OCI-LY7 (cell line): ENCODE measurements around the gene ZBTB5. TPM values are rescaled to one million over a fixed set of nuclear protein-coding genes. Genes with fewer than 3 reads are reported as not detected.

Source experiments
- BruUV-seq: library from RNA; stranded (reverse); fragments of 400-500 nt; replicated peaks from 2 replicates; lab custom pipeline; 2021; lab: Mats Ljungman, UMichigan
- CTCF ChIA-PET: fragments of 300-600 bp; sonication (Branson Sonifier 250); formaldehyde crosslinking; loops from one replicate; lab custom pipeline; 2022; ENCODE audit warnings: antibody characterized with exemption; ENCODE audit not compliant: unreplicated experiment; lab: Charles Lee
- POLR2A ChIA-PET: fragments of 300-600 bp; sonication (Branson Sonifier 250); formaldehyde crosslinking; loops from one replicate; lab custom pipeline; 2022; ENCODE audit warnings: antibody characterized with exemption; lab: Charles Lee
- DNase-seq: peaks from one replicate; pipeline ENCODE4 v3.0.0-alpha.2; 2015; ENCODE audit warnings: low spot score
- H2AFZ ChIP-seq: fragments of 200-600 bp; sonication (generic), shearing (Covaris generic); 2 replicates; pipeline ENCODE4 v1.6.1; 2014; ENCODE audit warnings: mild to moderate bottlenecking, antibody characterized with exemption, low read length, moderate library complexity
- H3K27ac ChIP-seq: fragments of 200-600 bp; sonication (generic); 2 replicates; pipeline ENCODE4 v1.5.1; 2014; ENCODE audit warnings: mixed run types, low read depth, mild to moderate bottlenecking, moderate library complexity, low read length, inconsistent platforms; ENCODE audit not compliant: poor library complexity, severe bottlenecking
- H3K36me3 ChIP-seq: fragments of 200-600 bp; sonication (generic); 2 replicates; pipeline ENCODE4 v1.6.1; 2014; ENCODE audit warnings: mild to moderate bottlenecking, antibody characterized with exemption, low read length, moderate library complexity, mixed read lengths; ENCODE audit not compliant: insufficient read depth
- H3K4me1 ChIP-seq: fragments of 200-600 bp; sonication (generic); 2 replicates; pipeline ENCODE4 v1.5.1; 2014; ENCODE audit warnings: mild to moderate bottlenecking, low read length; ENCODE audit not compliant: insufficient read depth, poor library complexity, severe bottlenecking
- H3K4me2 ChIP-seq: fragments of 200-600 bp; sonication (generic); 2 replicates; pipeline ENCODE4 v1.6.1; 2014; ENCODE audit warnings: mild to moderate bottlenecking, low read length
- H3K4me3 ChIP-seq: fragments of 200-600 bp; sonication (generic); 2 replicates; pipeline ENCODE4 v1.5.1; 2014; ENCODE audit warnings: mild to moderate bottlenecking, low read depth, low read length; ENCODE audit not compliant: poor library complexity, severe bottlenecking
- H3K79me2 ChIP-seq: fragments of 200-600 bp; sonication (generic); 2 replicates; pipeline ENCODE4 v1.6.1; 2016; ENCODE audit warnings: low read depth, mild to moderate bottlenecking, low read length, moderate library complexity, mixed read lengths; ENCODE audit not compliant: insufficient read depth
- H3K9me2 ChIP-seq: fragments of 200-600 bp; sonication (generic); 2 replicates; pipeline ENCODE4 v1.6.1; 2016; ENCODE audit warnings: mild to moderate bottlenecking, low read length, mixed read lengths; ENCODE audit not compliant: insufficient read depth
- H3K9me3 ChIP-seq: fragments of 200-600 bp; sonication (generic); 2 replicates; pipeline ENCODE4 v1.6.1; 2014; ENCODE audit warnings: mild to moderate bottlenecking, mixed run types, low read length, mixed read lengths
- H4K20me1 ChIP-seq: fragments of 200-600 bp; sonication (generic); 2 replicates; pipeline ENCODE4 v1.6.1; 2014; ENCODE audit warnings: mild to moderate bottlenecking, antibody characterized with exemption, low read length, moderate library complexity, mixed read lengths; ENCODE audit not compliant: insufficient read depth
- CTCF ChIP-seq: fragments of 200-600 bp; sonication (generic); conservative IDR thresholded peaks from 2 replicates; pipeline ENCODE4 v1.5.1; 2014; ENCODE audit warnings: mild to moderate bottlenecking, antibody characterized with exemption, low read length, moderate library complexity, mixed read lengths
- EZH2phosphoT487 ChIP-seq: fragments of 200-600 bp; sonication (generic); IDR thresholded peaks from 2 replicates; pipeline ENCODE4 v1.6.1; 2018; ENCODE audit warnings: low read depth, borderline replicate concordance, mild to moderate bottlenecking, mixed run types, antibody characterized with exemption, low read length, moderate library complexity, mixed read lengths
- intact Hi-C: fragments of 100-400 bp; cut with micrococcal nuclease; formaldehyde crosslinking; loops from one replicate; pipeline ENCODE4 v1.10.0; 2022; ENCODE audit not compliant: unreplicated experiment
- total RNA-seq, 2 experiments: library from RNA; depleted of rRNA in 1 of 2; stranded (reverse); fragments of >200 nt in 1 of 2; shearing (Covaris generic) in 1 of 2; gene quantifications; 2 replicates each; pipeline ENCODE4 v1.2.3, GENCODE V29; 2014 to 2022

The ZBTB5 gene
- total RNA-seq, 2 experiments from 2014 or later: 20.2 to 31.9 TPM

- Histone ChIP-seq H4K20me1 (peaks cover 13% of the 10 kb centered on the region; the same call in 1 of the 2 replicates), H3K9me3 (0 out of 2 replicates have a peak, but pooled peaks cover 3% of the 10 kb centered on the region), H3K9me2 (no peaks in the 10 kb centered on the region), H3K79me2 (peaks cover 50% of the 10 kb centered on the region), H3K4me3 (peak overlapping the region; percentile 89), H3K4me2 (peak overlapping the region; percentile 79), H3K36me3 (peaks cover 29% of the 10 kb centered on the region), H3K4me1 (peaks cover 38% of the 10 kb centered on the region), H3K27ac (peak overlapping the region; percentile 74), H2AFZ (no peak overlapping the region)
- no peak for TF ChIP-seq EZH2phosphoT487
- TF ChIP-seq CTCF: no peak
- intact Hi-C loops: loop anchor here (2.0 to 10.0 kb wide), 3 partner anchors 41 to 889 kb away; partner anchors contain the start of genes GRHPR and MELK
- no peak for DNase-seq
- BruUV-seq: TSS peak; percentile 67
- CTCF ChIA-PET: interaction anchor here (1.2 kb wide), 1 partner anchor 52 kb away, joined by 3 read pairs; no protein-coding TSS in a partner anchor
- POLR2A ChIA-PET: interaction anchor here (0.6 to 1.0 kb wide), 3 partner anchors 12 to 144 kb away, joined by 3 read pairs; no protein-coding TSS in a partner anchor
Measured at GRCh38 chr9:37464006-37464405, 1.2 kb downstream of the ZBTB5 start.

GRCh38 chr9:37456817-37457216 lies 8.4 kb downstream of the ZBTB5 start:
- CTCF ChIA-PET: no interaction called here
- POLR2A ChIA-PET: interaction anchor here (0.6 kb wide), 1 partner anchor 170 kb away, joined by 3 read pairs; no protein-coding TSS in a partner anchor
- peaks cover 88% of the 10 kb centered on the region for H3K79me2 ChIP-seq
- H3K9me3 ChIP-seq: 0 out of 2 replicates have a peak, but pooled peaks cover 3% of the 10 kb centered on the region
- no peak overlapping the region for H3K27ac ChIP-seq
- intact Hi-C loops: no loop called here
- peaks cover 7% of the 10 kb centered on the region; the same call in 1 of the 2 replicates for H4K20me1 ChIP-seq
- no peak overlapping the region for H3K4me3 ChIP-seq
- no peak overlapping the region for H2AFZ ChIP-seq
- BruUV-seq: no TSS peak
- no peak for DNase-seq
- peaks cover 67% of the 10 kb centered on the region for H3K36me3 ChIP-seq
- TF ChIP-seq EZH2phosphoT487: no peak
- H3K4me2 ChIP-seq: no peak overlapping the region
- no peaks in the 10 kb centered on the region for H3K9me2 ChIP-seq
- peaks cover 11% of the 10 kb centered on the region for H3K4me1 ChIP-seq

GRCh38 chr9:37455884-37456647 lies 9.2 kb downstream of the ZBTB5 start:
- 0 out of 2 replicates have a peak, but pooled peaks cover 3% of the 10 kb centered on the region for H3K9me3 ChIP-seq
- DNase-seq: no peak
- H3K4me2 ChIP-seq: no peak overlapping the region
- BruUV-seq: no TSS peak
- peaks cover 69% of the 10 kb centered on the region for H3K36me3 ChIP-seq
- peaks cover 5% of the 10 kb centered on the region for H3K4me1 ChIP-seq
- H3K79me2 ChIP-seq: peaks cover 88% of the 10 kb centered on the region
- no peaks in the 10 kb centered on the region for H3K9me2 ChIP-seq
- POLR2A ChIA-PET: interaction anchor here (0.6 kb wide), 1 partner anchor 171 kb away, joined by 3 read pairs; no protein-coding TSS in a partner anchor
- peaks cover 7% of the 10 kb centered on the region; the same call in 1 of the 2 replicates for H4K20me1 ChIP-seq
- intact Hi-C loops: no loop called here
- TF ChIP-seq EZH2phosphoT487 (no peak), CTCF (no peak)
- no peak overlapping the region for H2AFZ ChIP-seq
- H3K4me3 ChIP-seq: no peak overlapping the region
- no peak overlapping the region for H3K27ac ChIP-seq
- CTCF ChIA-PET: no interaction called here
